Measurements from ENCODE around the gene ICA1. TPM values are rescaled to one million over a fixed set of nuclear protein-coding genes. Genes with fewer than 3 reads are reported as not detected.

Gene ICA1
- total RNA-seq, 1 donor, result 2.2 TPM

DNA sequence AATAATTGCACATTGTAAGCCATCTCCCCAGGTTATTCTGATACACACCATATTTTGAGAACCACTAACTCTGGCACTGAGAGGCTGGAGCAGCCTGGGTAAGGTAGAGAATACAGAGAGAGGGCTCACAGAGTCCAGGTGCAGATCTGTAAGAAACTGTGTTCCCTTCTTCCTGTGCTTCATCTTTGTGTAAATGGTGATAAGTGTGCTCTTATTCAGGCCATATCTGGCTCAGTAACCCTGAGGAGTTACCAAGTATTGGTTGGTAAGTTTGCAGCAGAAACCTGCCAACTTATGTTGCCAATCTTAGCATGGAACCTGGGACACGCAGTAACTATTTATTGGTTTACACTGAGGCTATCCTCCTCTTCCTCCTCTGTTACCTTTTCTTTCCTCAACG, 16.2 kb upstream of the ICA1 start:
- no peak for DNase-seq (ENCODE audit: insufficient read length, low spot score, missing footprints)
- TF ChIP-seq, protein P1, sequence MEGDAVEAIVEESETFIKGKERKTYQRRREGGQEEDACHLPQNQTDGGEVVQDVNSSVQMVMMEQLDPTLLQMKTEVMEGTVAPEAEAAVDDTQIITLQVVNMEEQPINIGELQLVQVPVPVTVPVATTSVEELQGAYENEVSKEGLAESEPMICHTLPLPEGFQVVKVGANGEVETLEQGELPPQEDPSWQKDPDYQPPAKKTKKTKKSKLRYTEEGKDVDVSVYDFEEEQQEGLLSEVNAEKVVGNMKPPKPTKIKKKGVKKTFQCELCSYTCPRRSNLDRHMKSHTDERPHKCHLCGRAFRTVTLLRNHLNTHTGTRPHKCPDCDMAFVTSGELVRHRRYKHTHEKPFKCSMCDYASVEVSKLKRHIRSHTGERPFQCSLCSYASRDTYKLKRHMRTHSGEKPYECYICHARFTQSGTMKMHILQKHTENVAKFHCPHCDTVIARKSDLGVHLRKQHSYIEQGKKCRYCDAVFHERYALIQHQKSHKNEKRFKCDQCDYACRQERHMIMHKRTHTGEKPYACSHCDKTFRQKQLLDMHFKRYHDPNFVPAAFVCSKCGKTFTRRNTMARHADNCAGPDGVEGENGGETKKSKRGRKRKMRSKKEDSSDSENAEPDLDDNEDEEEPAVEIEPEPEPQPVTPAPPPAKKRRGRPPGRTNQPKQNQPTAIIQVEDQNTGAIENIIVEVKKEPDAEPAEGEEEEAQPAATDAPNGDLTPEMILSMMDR (IDR thresholded peaks at IDR 0.05; ENCODE audit: extremely low read depth, low read depth, low read length), result no peak
- Histone ChIP-seq H3K27me3 (ENCODE audit: insufficient read depth, low read length) (no peaks in the 10 kb centered on the region), H2AFZ (ENCODE audit: low read length) (no peak overlapping the region), H3K9me3 (ENCODE audit: low read depth, low read length) (no peaks in the 10 kb centered on the region), H4K20me1 (ENCODE audit: insufficient read depth, low read length) (no peaks in the 10 kb centered on the region), H3K79me2 (ENCODE audit: insufficient read depth, low read length) (no peaks in the 10 kb centered on the region), H3K4me1 (ENCODE audit: insufficient read depth, low read length) (no peaks in the 10 kb centered on the region), H3K27ac (ENCODE audit: low read depth, low read length) (no peak overlapping the region), H3K36me3 (ENCODE audit: insufficient read depth, low read length) (no peaks in the 10 kb centered on the region), H3K4me3 (ENCODE audit: insufficient read depth, low read length) (no peak overlapping the region), H3K4me2 (ENCODE audit: insufficient read depth, low read length) (no peak overlapping the region)

DNA sequence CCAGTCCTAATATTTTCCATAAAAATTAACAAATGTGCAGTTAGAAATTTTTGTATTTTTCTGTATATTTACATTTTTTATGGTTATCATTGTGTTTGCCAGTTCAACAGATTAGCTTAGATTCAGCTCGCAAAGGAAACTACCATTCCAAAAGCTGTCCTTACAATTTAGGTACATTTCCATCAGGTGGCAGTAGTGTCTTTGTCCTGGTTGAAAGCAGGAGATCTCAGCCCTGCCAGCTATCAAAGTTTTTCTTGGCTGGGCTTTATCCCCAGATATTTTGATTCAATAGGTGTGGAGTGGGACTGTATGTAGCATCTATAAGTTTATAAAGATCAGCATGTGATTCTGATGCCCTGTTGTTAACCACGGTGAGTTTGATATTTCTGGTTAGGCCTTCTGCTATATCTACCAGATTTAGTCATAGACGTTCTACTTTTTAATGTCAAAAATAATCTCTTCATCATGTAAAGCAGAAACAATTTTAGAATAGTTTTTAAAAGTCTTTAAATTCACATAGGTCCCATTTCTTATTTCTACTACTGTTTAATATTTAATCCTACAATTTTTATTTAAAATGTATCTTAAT, 15.5 kb upstream of the ICA1 start:
- no peaks in the 10 kb centered on the region for H3K27me3 ChIP-seq (ENCODE audit: insufficient read depth, low read length)

DNA sequence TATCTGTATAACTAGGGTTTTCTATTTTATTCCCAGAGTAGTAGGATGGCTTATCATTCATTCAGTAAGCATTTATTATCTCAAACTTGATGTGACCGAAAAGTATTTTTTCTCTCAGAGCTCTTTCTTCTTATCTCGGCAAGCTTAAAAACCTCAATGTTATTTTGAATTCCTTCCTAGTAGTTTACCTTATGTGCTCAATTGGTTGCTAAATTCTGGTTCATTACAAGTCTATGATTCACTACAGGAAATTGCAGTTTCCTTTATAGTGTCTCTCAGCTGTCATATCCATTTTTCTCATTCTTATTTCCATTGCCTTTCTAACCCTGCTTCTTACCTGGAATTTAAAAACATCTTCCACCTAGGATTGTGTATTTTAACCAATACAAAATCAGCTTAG, 12.6 kb upstream of the ICA1 start:
- Histone ChIP-seq H3K4me3 (ENCODE audit: insufficient read depth, low read length) (no peak overlapping the region), H3K79me2 (ENCODE audit: insufficient read depth, low read length) (no peaks in the 10 kb centered on the region), H3K36me3 (ENCODE audit: insufficient read depth, low read length) (no peaks in the 10 kb centered on the region), H3K27me3 (ENCODE audit: insufficient read depth, low read length) (no peaks in the 10 kb centered on the region), H2AFZ (ENCODE audit: low read length) (no peak overlapping the region), H4K20me1 (ENCODE audit: insufficient read depth, low read length) (no peaks in the 10 kb centered on the region), H3K9me3 (ENCODE audit: low read depth, low read length) (no peaks in the 10 kb centered on the region), H3K4me1 (ENCODE audit: insufficient read depth, low read length) (no peaks in the 10 kb centered on the region), H3K4me2 (ENCODE audit: insufficient read depth, low read length) (no peak overlapping the region), H3K27ac (ENCODE audit: low read depth, low read length) (no peak overlapping the region)
- TF ChIP-seq, protein P1 (IDR thresholded peaks at IDR 0.05; ENCODE audit: extremely low read depth, low read depth, low read length), result no peak
- DNase-seq (ENCODE audit: insufficient read length, low spot score, missing footprints), result no peak

More for the DNA sequence above, 15.5 kb upstream of the ICA1 start:
- no peak overlapping the region for H3K27ac ChIP-seq (ENCODE audit: low read depth, low read length)
- H3K4me2 ChIP-seq (ENCODE audit: insufficient read depth, low read length), result no peak overlapping the region
- no peak for DNase-seq (ENCODE audit: insufficient read length, low spot score, missing footprints)
- no peaks in the 10 kb centered on the region for H3K9me3 ChIP-seq (ENCODE audit: low read depth, low read length)
- H3K4me3 ChIP-seq (ENCODE audit: insufficient read depth, low read length), result no peak overlapping the region
- H3K4me1 ChIP-seq (ENCODE audit: insufficient read depth, low read length), result no peaks in the 10 kb centered on the region
- TF ChIP-seq, protein P1 (IDR thresholded peaks at IDR 0.05; ENCODE audit: extremely low read depth, low read depth, low read length), result no peak
- H4K20me1 ChIP-seq (ENCODE audit: insufficient read depth, low read length), result no peaks in the 10 kb centered on the region
- H3K36me3 ChIP-seq (ENCODE audit: insufficient read depth, low read length), result no peaks in the 10 kb centered on the region
- no peak overlapping the region for H2AFZ ChIP-seq (ENCODE audit: low read length)
- no peaks in the 10 kb centered on the region for H3K79me2 ChIP-seq (ENCODE audit: insufficient read depth, low read length)

DNA sequence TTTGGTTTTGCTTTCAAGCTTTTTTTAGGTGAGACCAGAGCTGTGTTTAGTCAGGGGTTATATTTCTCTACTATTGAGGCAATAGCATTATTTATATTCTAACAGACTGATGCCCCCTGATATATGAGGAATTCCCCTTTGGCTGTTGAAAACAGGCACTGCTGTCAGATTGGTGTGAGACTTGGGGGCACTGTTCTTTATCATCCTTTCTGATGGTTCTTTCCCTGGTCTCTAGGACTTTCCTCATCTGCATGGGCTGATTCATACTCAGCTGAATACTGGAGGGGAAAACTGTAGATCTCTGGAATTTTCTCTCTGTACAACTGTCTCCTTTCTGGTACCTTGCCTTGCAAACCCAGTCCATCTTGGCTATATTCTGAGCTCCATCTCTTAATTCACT, 10.0 kb upstream of the ICA1 start:
- H3K27ac ChIP-seq (ENCODE audit: low read depth, low read length), result no peak overlapping the region
- TF ChIP-seq, protein P1 (IDR thresholded peaks at IDR 0.05; ENCODE audit: extremely low read depth, low read depth, low read length), result no peak

More for the DNA sequence above, 10.0 kb upstream of the ICA1 start:
- H3K9me3 ChIP-seq (ENCODE audit: low read depth, low read length), result no peaks in the 10 kb centered on the region
- no peak overlapping the region for H3K4me2 ChIP-seq (ENCODE audit: insufficient read depth, low read length)
- H3K4me1 ChIP-seq (ENCODE audit: insufficient read depth, low read length), result no peaks in the 10 kb centered on the region
- DNase-seq (ENCODE audit: insufficient read length, low spot score, missing footprints), result no peak
- no peaks in the 10 kb centered on the region for H3K79me2 ChIP-seq (ENCODE audit: insufficient read depth, low read length)
- H4K20me1 ChIP-seq (ENCODE audit: insufficient read depth, low read length), result no peaks in the 10 kb centered on the region
- no peaks in the 10 kb centered on the region for H3K36me3 ChIP-seq (ENCODE audit: insufficient read depth, low read length)
- H3K27me3 ChIP-seq (ENCODE audit: insufficient read depth, low read length), result no peaks in the 10 kb centered on the region
- H3K4me3 ChIP-seq (ENCODE audit: insufficient read depth, low read length), result no peak overlapping the region
- no peak overlapping the region for H2AFZ ChIP-seq (ENCODE audit: low read length)
